Measurements from ENCODE around the gene MRE11.

- no peak for TF ChIP-seq EZH2 (IDR thresholded peaks at IDR 0.05; ENCODE audit: insufficient read depth, low read length)
- TF ChIP-seq, protein P1, sequence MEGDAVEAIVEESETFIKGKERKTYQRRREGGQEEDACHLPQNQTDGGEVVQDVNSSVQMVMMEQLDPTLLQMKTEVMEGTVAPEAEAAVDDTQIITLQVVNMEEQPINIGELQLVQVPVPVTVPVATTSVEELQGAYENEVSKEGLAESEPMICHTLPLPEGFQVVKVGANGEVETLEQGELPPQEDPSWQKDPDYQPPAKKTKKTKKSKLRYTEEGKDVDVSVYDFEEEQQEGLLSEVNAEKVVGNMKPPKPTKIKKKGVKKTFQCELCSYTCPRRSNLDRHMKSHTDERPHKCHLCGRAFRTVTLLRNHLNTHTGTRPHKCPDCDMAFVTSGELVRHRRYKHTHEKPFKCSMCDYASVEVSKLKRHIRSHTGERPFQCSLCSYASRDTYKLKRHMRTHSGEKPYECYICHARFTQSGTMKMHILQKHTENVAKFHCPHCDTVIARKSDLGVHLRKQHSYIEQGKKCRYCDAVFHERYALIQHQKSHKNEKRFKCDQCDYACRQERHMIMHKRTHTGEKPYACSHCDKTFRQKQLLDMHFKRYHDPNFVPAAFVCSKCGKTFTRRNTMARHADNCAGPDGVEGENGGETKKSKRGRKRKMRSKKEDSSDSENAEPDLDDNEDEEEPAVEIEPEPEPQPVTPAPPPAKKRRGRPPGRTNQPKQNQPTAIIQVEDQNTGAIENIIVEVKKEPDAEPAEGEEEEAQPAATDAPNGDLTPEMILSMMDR (IDR thresholded peaks at IDR 0.05; ENCODE audit: insufficient read depth, low read depth, low read length): no peak
Measured at GRCh38 chr11:94423507-94423906, 70.1 kb downstream of the MRE11 start.
